ENCODE data around the gene ARIH1.

DNA sequence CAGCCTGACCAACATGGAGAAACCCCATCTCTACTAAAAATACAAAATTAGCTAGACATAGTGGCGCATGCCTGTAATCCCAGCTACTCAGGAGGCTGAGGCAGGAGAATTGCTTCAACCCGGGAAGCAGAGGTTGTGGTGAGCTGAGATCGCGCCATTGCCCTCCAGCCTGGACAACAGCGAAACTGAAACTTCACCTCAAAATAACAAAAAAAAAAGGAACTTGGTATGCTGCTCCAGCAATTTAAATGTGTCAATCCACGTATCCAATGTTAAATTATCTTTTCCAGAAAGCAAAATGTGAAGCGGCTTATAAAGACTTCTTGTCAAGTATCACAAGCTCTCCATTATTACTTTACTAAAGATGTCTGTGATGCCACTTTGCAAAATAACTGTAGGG, 9.9 kb upstream of the ARIH1 start:
- TF ChIP-seq, protein P1, sequence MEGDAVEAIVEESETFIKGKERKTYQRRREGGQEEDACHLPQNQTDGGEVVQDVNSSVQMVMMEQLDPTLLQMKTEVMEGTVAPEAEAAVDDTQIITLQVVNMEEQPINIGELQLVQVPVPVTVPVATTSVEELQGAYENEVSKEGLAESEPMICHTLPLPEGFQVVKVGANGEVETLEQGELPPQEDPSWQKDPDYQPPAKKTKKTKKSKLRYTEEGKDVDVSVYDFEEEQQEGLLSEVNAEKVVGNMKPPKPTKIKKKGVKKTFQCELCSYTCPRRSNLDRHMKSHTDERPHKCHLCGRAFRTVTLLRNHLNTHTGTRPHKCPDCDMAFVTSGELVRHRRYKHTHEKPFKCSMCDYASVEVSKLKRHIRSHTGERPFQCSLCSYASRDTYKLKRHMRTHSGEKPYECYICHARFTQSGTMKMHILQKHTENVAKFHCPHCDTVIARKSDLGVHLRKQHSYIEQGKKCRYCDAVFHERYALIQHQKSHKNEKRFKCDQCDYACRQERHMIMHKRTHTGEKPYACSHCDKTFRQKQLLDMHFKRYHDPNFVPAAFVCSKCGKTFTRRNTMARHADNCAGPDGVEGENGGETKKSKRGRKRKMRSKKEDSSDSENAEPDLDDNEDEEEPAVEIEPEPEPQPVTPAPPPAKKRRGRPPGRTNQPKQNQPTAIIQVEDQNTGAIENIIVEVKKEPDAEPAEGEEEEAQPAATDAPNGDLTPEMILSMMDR (conservative IDR thresholded peaks at IDR 0.05): no peak
- no peak for TF ChIP-seq ZFX (IDR thresholded peaks at IDR 0.05)

All from C4-2B (cell line).